IMR-90 (cell line): ENCODE results near the gene CYP11A1. TPM values are rescaled to one million over a fixed set of nuclear protein-coding genes. Genes with fewer than 3 reads are reported as not detected.

Experiments
- ATAC-seq: fragments of 200-7000 bp; cut with Tn5 transposase; 2 replicates; pipeline ENCODE4 v1.9.1; 2020; ENCODE audit warnings: low read depth, mild to moderate bottlenecking, moderate library complexity
- BruUV-seq: library from RNA; stranded (reverse); fragments of 400-500 nt; replicated peaks from 2 replicates; lab custom pipeline; 2021; lab: Mats Ljungman, UMichigan
- CTCF ChIA-PET: fragments of 300-600 bp; formaldehyde crosslinking; extraction: SDS; loops from one replicate; lab custom pipeline; 2021; ENCODE audit warnings: antibody characterized with exemption; lab: Yijun Ruan, JAX
- POLR2A ChIA-PET: fragments of 300-600 bp; sonication (Branson Sonifier 250); formaldehyde crosslinking; loops from one replicate; lab custom pipeline; 2022; ENCODE audit warnings: antibody characterized with exemption; ENCODE audit not compliant: unreplicated experiment; lab: Charles Lee
- DNase-seq: peaks from one replicate; pipeline ENCODE4 v3.0.0; 2013
- H2AFZ ChIP-seq: replicated peaks from 2 replicates; pipeline ENCODE3; 2013; ENCODE audit warnings: low read length, mild to moderate bottlenecking; ENCODE audit not compliant: poor library complexity
- H2AK5ac ChIP-seq: 2 replicates; pipeline ENCODE4 v1.6.1; 2013; ENCODE audit warnings: low read depth, low read length, inconsistent platforms
- H2AK9ac ChIP-seq: replicated peaks from 2 replicates; pipeline ENCODE3; 2013; ENCODE audit warnings: mild to moderate bottlenecking, low read depth, low read length, moderate library complexity; ENCODE audit not compliant: poor library complexity
- H2BK120ac ChIP-seq: 2 replicates; pipeline ENCODE4 v1.6.1; 2013; ENCODE audit warnings: low read depth, low read length, inconsistent platforms
- H2BK15ac ChIP-seq: 3 replicates; pipeline ENCODE4 v1.6.1; 2013; ENCODE audit warnings: low read depth, low read length, inconsistent platforms
- H2BK20ac ChIP-seq: 2 replicates; pipeline ENCODE4 v1.6.1; 2013; ENCODE audit warnings: low read depth, mild to moderate bottlenecking, inconsistent platforms, low read length, moderate library complexity
- H2BK5ac ChIP-seq: 2 replicates; pipeline ENCODE4 v1.6.1; 2013; ENCODE audit warnings: mild to moderate bottlenecking, low read depth, low read length, inconsistent platforms; ENCODE audit not compliant: poor library complexity, severe bottlenecking
- H3K14ac ChIP-seq: replicated peaks from 2 replicates; pipeline ENCODE4 v1.6.1; 2013; ENCODE audit warnings: low read depth, low read length, inconsistent platforms
- H3K18ac ChIP-seq: 2 replicates; pipeline ENCODE4 v1.6.1; 2013; ENCODE audit warnings: low read depth, low read length, control low read depth
- H3K23ac ChIP-seq: 2 replicates; pipeline ENCODE4 v1.6.1; 2013; ENCODE audit warnings: low read depth, low read length, inconsistent platforms
- H3K27ac ChIP-seq: 2 replicates; pipeline ENCODE4 v1.5.1; 2013; ENCODE audit warnings: mild to moderate bottlenecking, control low read depth, low read length; ENCODE audit not compliant: insufficient read depth
- H3K27me3 ChIP-seq: 2 replicates; pipeline ENCODE4 v1.6.1; 2013; ENCODE audit warnings: low read length; ENCODE audit not compliant: control insufficient read depth, insufficient read depth
- H3K36me3 ChIP-seq: 2 replicates; pipeline ENCODE4 v1.6.1; 2013; ENCODE audit warnings: low read length, mixed read lengths; ENCODE audit not compliant: control insufficient read depth, insufficient read depth
- H3K4ac ChIP-seq: 2 replicates; pipeline ENCODE4 v1.6.1; 2013; ENCODE audit warnings: low read depth, low read length, inconsistent platforms
- H3K4me1 ChIP-seq: 2 replicates; pipeline ENCODE4 v1.6.1; 2013; ENCODE audit warnings: low read length, mixed read lengths; ENCODE audit not compliant: control insufficient read depth, insufficient read depth
- H3K4me2 ChIP-seq: 2 replicates; pipeline ENCODE4 v1.6.1; 2013; ENCODE audit warnings: low read depth, mild to moderate bottlenecking, control low read depth, low read length, moderate library complexity
- H3K4me3 ChIP-seq: 2 replicates; pipeline ENCODE4 v1.5.1; 2013; ENCODE audit warnings: low read depth, mild to moderate bottlenecking, control low read depth, low read length, moderate library complexity; ENCODE audit not compliant: insufficient read depth
- H3K56ac ChIP-seq: 2 replicates; pipeline ENCODE4 v1.6.1; 2013; ENCODE audit warnings: low read length, inconsistent platforms; ENCODE audit not compliant: insufficient read depth; ENCODE audit errors: extremely low read depth
- H3K79me1 ChIP-seq, 2 experiments: 2 replicates each; pipeline ENCODE4 v1.6.1; 2013; ENCODE audit warnings: low read length in 2 of 2, inconsistent platforms in 1 of 2, low read depth in 1 of 2
- H3K9ac ChIP-seq: 2 replicates; pipeline ENCODE4 v1.6.1; 2013; ENCODE audit warnings: low read depth, low read length, control low read depth
- H3K9me1 ChIP-seq: 2 replicates; pipeline ENCODE4 v1.6.1; 2013; ENCODE audit warnings: low read length, inconsistent platforms; ENCODE audit not compliant: insufficient read depth
- H3K9me3 ChIP-seq: 2 replicates; pipeline ENCODE4 v1.6.1; 2013; ENCODE audit warnings: low read length; ENCODE audit not compliant: control insufficient read depth, insufficient read depth
- H4K20me1 ChIP-seq: 2 replicates; pipeline ENCODE4 v1.6.1; 2013; ENCODE audit warnings: low read length, inconsistent platforms; ENCODE audit not compliant: insufficient read depth
- H4K5ac ChIP-seq: 2 replicates; pipeline ENCODE4 v1.6.1; 2013; ENCODE audit warnings: mild to moderate bottlenecking, low read depth, low read length, control low read depth
- H4K8ac ChIP-seq, 2 experiments: 2 replicates each; pipeline ENCODE4 v1.6.1; 2013; ENCODE audit warnings: low read depth in 2 of 2, low read length in 2 of 2, control low read depth in 1 of 2, inconsistent platforms in 1 of 2
- H4K91ac ChIP-seq: 2 replicates; pipeline ENCODE4 v1.6.1; 2013; ENCODE audit warnings: low read depth, low read length, inconsistent platforms; ENCODE audit not compliant: insufficient read depth
- BHLHE40 ChIP-seq: fragments of 150-350 bp; IDR thresholded peaks from 2 replicates; pipeline ENCODE4 v1.6.1; 2016; ENCODE audit warnings: mild to moderate bottlenecking, low read depth, low read length
- CTCF ChIP-seq: conservative IDR thresholded peaks from 2 replicates; pipeline ENCODE4 v1.5.1; 2012; ENCODE audit warnings: mild to moderate bottlenecking, low read depth, low read length, improper control_type of control experiment
- ELK1 ChIP-seq: fragments of 150-350 bp; IDR thresholded peaks from 2 replicates; pipeline ENCODE4 v1.6.1; 2016; ENCODE audit warnings: low read depth, mild to moderate bottlenecking, low read length, moderate library complexity, borderline replicate concordance
- FOS ChIP-seq: fragments of 150-350 bp; IDR thresholded peaks from 2 replicates; pipeline ENCODE4 v1.6.1; 2016; ENCODE audit warnings: low read depth, low read length
- MAFK ChIP-seq: IDR thresholded peaks from 2 replicates; pipeline ENCODE4 v1.6.1; 2012; ENCODE audit warnings: low read depth, low read length, improper control_type of control experiment
- MXI1 ChIP-seq: IDR thresholded peaks from 2 replicates; pipeline ENCODE4 v1.6.1; 2012; ENCODE audit warnings: low read depth, mild to moderate bottlenecking, low read length, moderate library complexity, borderline replicate concordance
- NFE2L2 ChIP-seq: fragments of 150-350 bp; IDR thresholded peaks from 2 replicates; pipeline ENCODE4 v1.6.1; 2016; ENCODE audit warnings: low read depth, mild to moderate bottlenecking, low read length
- POLR2A ChIP-seq: IDR thresholded peaks from 2 replicates; pipeline ENCODE4 v1.6.1; 2012; ENCODE audit warnings: mild to moderate bottlenecking, low read depth, low read length
- RAD21 ChIP-seq: IDR thresholded peaks from 2 replicates; pipeline ENCODE4 v1.6.1; 2012; ENCODE audit warnings: low read length, improper control_type of control experiment
- RCOR1 ChIP-seq: IDR thresholded peaks from 2 replicates; pipeline ENCODE4 v1.6.1; 2012; ENCODE audit warnings: mild to moderate bottlenecking, low read length, improper control_type of control experiment; ENCODE audit not compliant: insufficient replicate concordance
- USF2 ChIP-seq: fragments of 150-350 bp; IDR thresholded peaks from 2 replicates; pipeline ENCODE4 v1.6.1; 2017; ENCODE audit warnings: mild to moderate bottlenecking, antibody characterized with exemption, low read length, low read depth
- WGBS, 2 experiments: methylation state at CpG; one replicate each; pipeline versions ENCODE4 v1.1.5 to v1.1.7; 2013; ENCODE audit warnings: missing lambda C conversion rate in 2 of 2; ENCODE audit not compliant: insufficient read length in 1 of 2; ENCODE audit errors: extremely low coverage in 2 of 2; 5-methylcytosine and 5-hydroxymethylcytosine counted together
- dilution Hi-C: fragments of 300-500 bp; cut with HindIII; formaldehyde crosslinking; loops from one replicate; pipeline ENCODE4 v1.14.3; 2018; ENCODE audit warnings: low sequenced_read_pairs; ENCODE audit not compliant: unreplicated experiment
- in situ Hi-C: fragments of 300-500 bp; cut with MboI; formaldehyde crosslinking; loops from 3 replicates; pipeline ENCODE4 v1.14.3; 2019; ENCODE audit warnings: low sequenced_read_pairs, inconsistent platforms, mixed read lengths
- intact Hi-C: fragments of 100-400 bp; cut with micrococcal nuclease; formaldehyde crosslinking; loops from 2 replicates; pipeline ENCODE4 v1.10.0; 2022
- polyA plus RNA-seq, 3 experiments: library from polyadenylated mRNA; depleted of rRNA; stranded (reverse); fragments of >200 nt; gene quantifications; 2 replicates each; pipeline ENCODE4 v1.2.3, GENCODE V29; 2012; ENCODE audit warnings: low replicate concordance in 1 of 3
- total RNA-seq: library from RNA; depleted of rRNA; stranded (reverse); fragments of >200 nt; gene quantifications from 2 replicates; pipeline ENCODE4 v1.2.3, GENCODE V29; 2012

The CYP11A1 gene
- total and polyA plus RNA-seq, 2 of the 4 experiments (the other 2 are of a cell fraction): 0.18 to 0.50 TPM

GRCh38 chr15:74413350-74414080, 46.1 kb upstream of the CYP11A1 start:
- Histone ChIP-seq H2BK15ac (no peak overlapping the region), H3K14ac (no peak overlapping the region), H3K79me1 (peaks cover 18 to 51% of the 10 kb centered on the region in 2 experiments), H3K23ac (no peak overlapping the region), H3K56ac (no peak overlapping the region), H3K27ac (no peak overlapping the region), H2AK9ac (peak overlapping the region; percentile 14), H3K36me3 (peaks cover 10% of the 10 kb centered on the region), H4K20me1 (no peaks in the 10 kb centered on the region), H4K5ac (no peak overlapping the region), H3K4ac (no peak overlapping the region), H2BK5ac (no peak overlapping the region), H3K4me1 (peaks cover 5% of the 10 kb centered on the region), H3K9ac (no peak overlapping the region), H3K4me3 (no peak overlapping the region), H2BK20ac (no peak overlapping the region), H2BK120ac (no peak overlapping the region), H3K9me1 (peaks cover 12% of the 10 kb centered on the region), H4K91ac (no peak overlapping the region), H3K9me3 (no peaks in the 10 kb centered on the region), H4K8ac (no peak overlapping the region), H3K18ac (no peak overlapping the region), H2AFZ (peak overlapping the region; percentile 48), H3K4me2 (no peak overlapping the region), H3K27me3 (no peaks in the 10 kb centered on the region), H2AK5ac (no peak overlapping the region)
- CTCF ChIA-PET: interaction anchor here (0.6 kb wide), 1 partner anchor 19 kb away, joined by 3 read pairs; no protein-coding TSS in a partner anchor
- no TSS peak for BruUV-seq
- in situ Hi-C loops: no loop called here
- POLR2A ChIA-PET: no interaction called here
- no peak for DNase-seq
- intact Hi-C loops: no loop called here
- WGBS, 2 experiments: 85% methylated on average over 2 of the region's 9 CpGs; no CpG with 5 or more reads in 1 of the 2 experiments
- TF ChIP-seq BHLHE40 (no peak), CTCF (no peak), USF2 (no peak), POLR2A (no peak), RCOR1 (no peak), ELK1 (no peak), RAD21 (no peak), FOS (no peak), NFE2L2 (no peak), MXI1 (no peak), MAFK (no peak)
- dilution Hi-C loops: no loop called here
- ATAC-seq: no peak
